Cardiac muscle cell (in vitro differentiated cells and primary cell): Measurements from ENCODE around the gene MGMT. TPM values are rescaled to one million over a fixed set of nuclear protein-coding genes. Genes with fewer than 3 reads are reported as not detected.

Experiments
- DNase-seq, 2 donors: peaks; one replicate each; pipeline versions ENCODE4 v3.0.0 to v3.0.0-alpha.2; 2010 to 2017; ENCODE audit warnings: low read depth in 1 of 2, low spot score in 1 of 2
- H3K27ac ChIP-seq: fragments of 200-600 bp; sonication (generic); 2 replicates; pipeline ENCODE4 v1.5.1; 2016
- H3K27me3 ChIP-seq: fragments of 200-600 bp; sonication (generic); 2 replicates; pipeline ENCODE4 v1.6.0; 2016; ENCODE audit warnings: control low read depth
- H3K36me3 ChIP-seq: fragments of 200-600 bp; sonication (generic); 2 replicates; pipeline ENCODE4 v1.5.1; 2016; ENCODE audit warnings: control low read depth
- H3K4me1 ChIP-seq: fragments of 200-600 bp; sonication (generic); 2 replicates; pipeline ENCODE4 v1.8.1; 2017; ENCODE audit warnings: low read depth, mild to moderate bottlenecking, mixed run types
- H3K4me3 ChIP-seq: fragments of 200-600 bp; sonication (generic); 2 replicates; pipeline ENCODE4 v1.5.1; 2016; ENCODE audit warnings: mild to moderate bottlenecking
- H3K9me3 ChIP-seq: fragments of 200-600 bp; sonication (generic); 2 replicates; pipeline ENCODE4 v1.5.1; 2017; ENCODE audit warnings: low read depth, mild to moderate bottlenecking, control low read depth
- CTCF ChIP-seq: IDR thresholded peaks from 2 replicates; pipeline ENCODE4 v1.5.1; 2012; ENCODE audit warnings: low read depth, mild to moderate bottlenecking, low read length
- polyA plus RNA-seq: library from polyadenylated mRNA; unstranded; fragments of >200 nt; fragmentation: Nextera tagmentation; extraction: Ambion mirVana; gene quantifications from 2 replicates; pipeline ENCODE4 v1.2.1, GENCODE V29; 2016
- total RNA-seq: library from RNA; depleted of rRNA; stranded (reverse); fragments of >200 nt; gene quantifications from 2 replicates; pipeline ENCODE4 v1.2.3, GENCODE V29; 2016

MGMT gene
- total and polyA plus RNA-seq, 2 experiments from 2014 or later: 21.8 to 28.0 TPM

GRCh38 chr10:129767751-129768150, 300.7 kb downstream of the MGMT start:
- no peaks in the 10 kb centered on the region for H3K27me3 ChIP-seq
- TF ChIP-seq CTCF: no peak
- no peak for DNase-seq

GRCh38 chr10:129768437-129769355, 301.7 kb downstream of the MGMT start:
- Histone ChIP-seq H3K4me3 (no peak overlapping the region), H3K4me1 (peaks cover 11% of the 10 kb centered on the region), H3K36me3 (no peaks in the 10 kb centered on the region), H3K27ac (no peak overlapping the region), H3K9me3 (no peaks in the 10 kb centered on the region), H3K27me3 (no peaks in the 10 kb centered on the region)
- DNase-seq: peak in 1 of 2 donors; percentile 33
- no peak for TF ChIP-seq CTCF

More at GRCh38 chr10:129767751-129768150, 300.7 kb downstream of the MGMT start:
- H3K4me3 ChIP-seq: no peak overlapping the region
- peaks cover 11% of the 10 kb centered on the region for H3K4me1 ChIP-seq
- H3K36me3 ChIP-seq: no peaks in the 10 kb centered on the region
- H3K9me3 ChIP-seq: no peaks in the 10 kb centered on the region
- no peak overlapping the region for H3K27ac ChIP-seq

GRCh38 chr10:129769381-129770116, 302.5 kb downstream of the MGMT start:
- Histone ChIP-seq H3K9me3 (no peaks in the 10 kb centered on the region), H3K27ac (no peak overlapping the region), H3K27me3 (no peaks in the 10 kb centered on the region), H3K4me1 (peaks cover 11% of the 10 kb centered on the region), H3K4me3 (no peak overlapping the region), H3K36me3 (no peaks in the 10 kb centered on the region)
- no peak for DNase-seq
- TF ChIP-seq CTCF: no peak

- Histone ChIP-seq H3K4me1 (peaks cover 11% of the 10 kb centered on the region), H3K36me3 (no peaks in the 10 kb centered on the region), H3K9me3 (no peaks in the 10 kb centered on the region), H3K27ac (no peak overlapping the region), H3K27me3 (no peaks in the 10 kb centered on the region), H3K4me3 (no peak overlapping the region)
- DNase-seq: no peak
- no peak for TF ChIP-seq CTCF
Measured at GRCh38 chr10:129770286-129770685, 303.2 kb downstream of the MGMT start.

GRCh38 chr10:129771024-129771423, 304.0 kb downstream of the MGMT start:
- Histone ChIP-seq H3K36me3 (no peaks in the 10 kb centered on the region), H3K4me1 (peaks cover 11% of the 10 kb centered on the region), H3K27ac (no peak overlapping the region), H3K27me3 (no peaks in the 10 kb centered on the region), H3K4me3 (no peak overlapping the region), H3K9me3 (no peaks in the 10 kb centered on the region)
- no peak for TF ChIP-seq CTCF
- DNase-seq: peak in 1 of 2 donors; percentile 24
